RKO (cell line): ENCODE measurements around the gene PROSER2.

ENCODE experiments used
- DNase-seq: peaks from one replicate; pipeline ENCODE4 v3.0.0-alpha.2; 2016; ENCODE audit warnings: low spot score

PROSER2 gene

GRCh38 chr10:11804336-11804735 lies 18.8 kb upstream of the PROSER2 start:
- DNase-seq, result no peak

- DNase-seq, result no peak
Measured at GRCh38 chr10:11805792-11806191, 17.4 kb upstream of the PROSER2 start.

GRCh38 chr10:11806706-11807105 lies 16.4 kb upstream of the PROSER2 start:
- no peak for DNase-seq

DNA sequence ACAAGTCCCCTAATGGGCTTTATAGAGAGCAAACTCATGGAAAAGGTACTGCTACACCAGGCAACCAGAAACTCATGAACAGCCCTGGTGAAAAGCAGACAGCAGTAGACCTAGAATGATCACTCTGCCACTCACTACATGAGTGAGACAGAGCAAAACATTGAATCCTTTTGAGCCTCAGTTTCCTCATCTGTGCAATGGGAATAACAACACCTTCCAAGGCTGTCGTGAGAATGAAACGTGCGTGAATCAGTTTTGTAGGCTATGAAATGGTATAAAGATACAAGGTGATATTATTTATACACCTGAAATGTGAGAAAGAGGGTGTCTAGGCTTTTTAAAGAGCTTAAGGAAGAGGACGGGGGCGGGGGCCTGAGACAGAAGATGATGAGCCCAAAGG lies 14.3 kb upstream of the PROSER2 start:
- no peak for DNase-seq

GRCh38 chr10:11810313-11810766 lies 12.8 kb upstream of the PROSER2 start:
- DNase-seq, result no peak

- no peak for DNase-seq
Measured at GRCh38 chr10:11810973-11811372, 12.2 kb upstream of the PROSER2 start.

GRCh38 chr10:11813177-11813576 lies 10.0 kb upstream of the PROSER2 start:
- DNase-seq, result no peak

DNA sequence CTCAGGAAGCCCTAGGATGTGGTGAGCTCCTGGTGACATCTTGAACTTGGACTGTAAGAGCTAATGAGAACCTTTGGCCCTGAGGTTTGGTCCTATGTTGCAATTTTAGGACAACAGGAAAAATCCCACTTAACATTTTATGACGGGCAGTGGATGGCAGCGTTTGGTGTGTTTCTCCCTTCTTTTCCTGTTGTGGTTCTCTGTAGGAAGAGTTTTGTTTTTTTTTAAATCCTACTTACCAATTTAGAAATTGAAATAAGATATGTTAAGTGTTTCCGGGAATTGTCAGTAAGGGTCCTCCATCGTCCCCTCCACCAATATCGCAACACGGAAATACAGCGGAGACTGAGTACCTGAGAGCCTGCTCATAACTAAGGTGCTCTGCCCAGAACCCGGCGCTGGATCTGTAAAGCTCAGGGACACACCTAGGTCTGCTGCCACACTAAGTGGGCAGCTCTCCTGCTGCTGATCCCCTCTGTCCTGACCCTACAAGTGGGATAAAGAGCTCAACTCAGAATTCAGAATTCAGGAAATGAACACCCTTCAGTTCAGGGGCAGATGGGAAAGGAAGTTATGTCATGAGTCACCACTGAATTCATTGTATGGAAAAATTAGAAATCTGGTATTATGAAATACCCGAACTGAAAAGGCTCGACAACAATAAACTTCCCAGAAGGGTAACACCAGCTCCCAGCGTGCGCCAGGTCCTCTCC lies 9.1 kb upstream of the PROSER2 start:
- DNase-seq, result no peak

DNA sequence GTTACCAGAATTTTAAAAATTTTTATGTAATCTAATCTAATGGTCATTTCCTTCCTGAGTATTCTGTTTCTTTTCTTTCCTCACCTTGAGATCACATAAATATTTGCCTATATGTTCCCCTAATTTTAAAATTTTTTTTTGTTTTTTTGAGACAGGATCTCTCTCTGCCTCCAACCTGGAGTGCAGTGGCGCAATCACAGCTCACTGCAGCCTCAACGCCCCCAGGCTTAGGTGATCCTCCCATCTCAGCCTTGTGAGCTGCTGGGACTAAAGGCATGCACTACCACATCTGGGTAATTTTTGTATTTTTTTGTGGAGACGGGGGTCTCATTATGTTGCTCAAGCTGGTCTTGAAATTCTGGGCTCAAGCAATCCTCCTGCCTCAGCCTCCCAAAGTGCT lies 4.1 kb upstream of the PROSER2 start:
- no peak for DNase-seq

DNA sequence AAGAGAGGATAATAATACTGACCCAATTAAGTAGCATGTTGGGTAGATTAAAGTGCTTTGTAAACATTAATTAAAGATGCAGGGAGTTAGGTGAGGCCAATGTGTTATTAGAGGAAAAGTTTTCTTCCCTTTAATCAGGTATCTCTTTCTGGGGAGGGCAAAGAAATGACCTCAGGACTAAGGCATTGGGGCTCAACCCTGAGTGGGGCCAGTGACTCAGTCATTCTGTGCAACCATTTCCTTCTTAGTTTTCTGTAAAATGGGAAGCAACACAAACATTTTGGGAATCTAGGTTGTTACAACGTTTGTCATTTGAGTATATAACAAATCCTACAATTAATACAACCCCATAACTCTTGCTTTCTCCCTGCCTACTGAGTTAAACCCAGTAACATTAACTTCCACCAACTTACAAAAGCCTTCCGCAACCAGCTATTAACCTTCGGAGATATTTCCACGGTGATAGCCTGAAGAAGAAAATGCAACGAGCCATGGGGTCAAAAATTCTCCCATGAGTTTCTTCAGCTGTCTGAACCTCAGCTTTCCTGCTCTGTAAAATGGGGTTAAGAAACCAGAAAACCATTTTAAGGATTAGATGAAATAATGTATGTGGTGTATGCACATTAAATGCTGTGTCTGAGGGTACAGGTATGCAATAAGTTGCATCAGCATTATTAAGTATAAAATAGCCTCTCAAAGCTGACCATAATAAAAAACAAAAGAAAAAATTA lies 965 bp upstream of the PROSER2 start:
- no peak for DNase-seq

GRCh38 chr10:11822809-11823121 lies 391 bp upstream of the PROSER2 start:
- no peak for DNase-seq

DNA sequence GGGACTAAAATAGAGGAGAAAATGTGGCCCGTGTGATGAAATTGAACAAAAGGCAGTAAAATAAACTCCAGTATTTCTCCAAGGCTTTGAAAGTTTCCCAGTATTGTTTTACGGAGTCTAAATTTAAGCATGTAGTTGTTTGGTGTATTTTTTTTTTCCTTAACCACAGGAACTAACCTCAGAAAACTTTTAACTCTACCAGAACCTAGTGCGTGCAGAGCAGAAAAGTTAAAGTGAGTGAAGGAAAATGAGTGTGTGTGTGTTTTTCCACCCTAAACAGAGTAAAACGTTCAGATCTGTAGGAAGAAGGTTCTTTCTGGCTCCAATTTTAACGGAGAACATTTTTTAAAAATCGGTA lies 812 bp downstream of the PROSER2 start:
- no peak for DNase-seq

DNA sequence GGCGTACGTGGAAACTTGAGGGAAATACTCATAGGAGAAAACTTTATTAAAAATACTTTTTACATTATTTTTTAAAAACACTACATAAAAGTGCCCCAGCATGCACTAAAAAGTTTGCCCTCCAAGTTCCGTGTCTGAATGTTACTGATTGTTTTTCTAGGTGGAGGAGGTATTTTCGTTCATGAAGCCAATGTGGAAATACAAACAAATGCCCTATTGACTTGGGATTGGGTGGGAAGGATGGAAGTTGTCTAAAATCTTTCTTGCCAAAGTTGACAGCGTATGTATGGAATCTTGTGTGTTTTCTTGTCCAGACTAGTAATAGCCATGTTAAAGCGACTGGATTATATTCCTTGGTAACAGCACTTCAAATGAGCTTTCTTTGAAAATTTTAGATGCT lies 1.2 kb downstream of the PROSER2 start:
- DNase-seq, result no peak

GRCh38 chr10:11824825-11825224 lies 1.7 kb downstream of the PROSER2 start:
- DNase-seq, result no peak

GRCh38 chr10:11825796-11826414 lies 2.7 kb downstream of the PROSER2 start:
- DNase-seq, result no peak

DNA sequence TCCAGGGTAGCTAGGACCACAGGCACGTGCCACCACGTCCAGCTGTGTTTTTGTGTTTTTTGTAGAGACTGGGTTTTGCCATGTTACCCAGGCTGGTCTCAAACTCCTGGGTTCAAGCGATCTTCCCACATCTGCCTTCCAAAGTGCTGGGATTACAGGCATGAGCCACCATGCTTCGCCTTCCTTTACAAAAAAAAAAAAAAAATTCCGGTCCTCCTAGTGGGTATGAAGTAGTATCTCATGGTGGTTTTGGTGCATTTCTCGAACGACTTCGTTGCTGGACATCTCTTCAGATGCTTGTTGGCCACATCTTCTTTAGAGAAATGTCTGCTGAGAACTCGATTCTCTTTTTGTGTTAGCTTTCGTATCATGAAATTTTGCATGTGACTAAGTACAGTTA lies 3.9 kb downstream of the PROSER2 start:
- DNase-seq, result no peak

GRCh38 chr10:11827414-11827813 lies 4.3 kb downstream of the PROSER2 start:
- DNase-seq, result no peak

- DNase-seq, result no peak
Measured at GRCh38 chr10:11828682-11829284, 5.6 kb downstream of the PROSER2 start.

DNA sequence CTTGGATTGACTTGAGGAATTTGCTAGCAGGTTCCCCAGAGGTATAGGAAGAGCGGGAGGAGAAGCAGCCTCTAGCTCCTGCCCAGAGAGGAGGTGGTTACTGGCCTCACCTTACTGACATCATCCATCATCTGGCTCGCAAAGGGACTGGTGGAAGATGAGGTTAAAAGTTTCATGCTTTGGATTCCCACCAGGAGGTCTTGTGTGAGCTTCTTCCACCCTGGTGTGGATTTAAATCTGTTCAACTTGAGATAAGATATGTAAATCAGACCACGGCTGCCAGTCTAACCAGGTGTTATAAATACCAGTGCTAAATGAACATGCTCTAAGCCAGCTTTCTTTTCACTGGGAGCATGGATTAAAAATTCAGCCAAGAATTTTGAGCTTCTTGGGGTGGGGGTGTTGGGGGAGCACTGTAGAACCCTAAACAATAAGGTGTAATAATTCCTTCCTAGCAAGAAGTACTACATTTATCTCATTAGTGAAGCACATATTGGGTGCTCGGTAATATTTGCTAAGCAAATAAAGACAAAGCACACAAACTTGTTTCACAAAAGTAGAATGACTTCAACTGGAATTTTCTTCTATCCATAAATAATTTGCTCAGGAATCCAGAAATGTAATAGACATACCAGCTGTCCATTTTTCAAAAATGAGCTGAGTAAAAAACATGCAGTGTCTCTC lies 7.8 kb downstream of the PROSER2 start:
- no peak for DNase-seq

- DNase-seq, result no peak
Measured at GRCh38 chr10:11831520-11831951, 8.4 kb downstream of the PROSER2 start.

DNA sequence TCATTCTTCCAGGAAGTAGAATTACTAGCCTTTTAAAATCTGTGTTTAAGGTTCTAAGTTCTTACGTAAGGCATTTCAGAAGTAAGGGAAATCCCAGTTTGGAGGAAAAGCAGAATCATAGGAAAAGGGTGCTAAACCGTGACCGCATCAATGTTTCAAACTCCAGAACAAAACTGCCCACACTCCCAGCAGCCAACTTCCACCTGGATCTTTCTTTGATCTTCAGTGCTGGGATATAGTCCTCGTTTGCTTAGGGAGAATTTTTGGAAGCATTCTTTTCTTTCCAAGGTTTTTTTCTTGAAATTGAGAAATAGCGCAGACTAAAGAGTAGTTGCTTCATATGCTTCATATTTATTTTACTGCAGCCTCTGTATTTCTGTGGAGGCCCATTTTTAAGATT lies 8.9 kb downstream of the PROSER2 start:
- no peak for DNase-seq

- no peak for DNase-seq
Measured at GRCh38 chr10:11835061-11835460, 11.9 kb downstream of the PROSER2 start.
